Measurements from ENCODE around the gene AMPD3.

DNA sequence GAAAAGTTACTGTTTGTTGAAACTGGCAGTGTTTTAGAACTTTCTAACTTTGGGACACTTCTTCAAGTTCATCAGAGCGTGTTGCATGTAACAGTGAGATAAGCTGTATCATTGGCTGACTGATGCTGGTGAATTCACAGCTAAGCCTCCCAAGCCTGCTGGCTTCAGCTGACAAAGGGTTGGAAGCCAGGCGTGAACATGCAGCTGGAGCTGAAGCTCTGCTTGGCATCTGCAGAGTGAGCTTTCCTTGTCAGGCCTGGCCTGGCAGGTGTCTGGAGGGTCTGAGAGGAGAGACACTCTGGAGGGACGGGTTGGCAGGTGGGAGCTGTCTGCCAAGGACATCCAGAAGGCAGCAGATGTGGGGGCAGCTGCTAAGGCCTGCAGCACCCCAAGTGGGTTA is 1.5 kb downstream of the AMPD3 start:
- TF ChIP-seq POLR2A (IDR thresholded peaks at IDR 0.05; ENCODE audit: low read depth, low read length) (no peak), POLR2AphosphoS5 (IDR thresholded peaks at IDR 0.05; ENCODE audit: low read depth, low read length) (no peak), TAF1 (IDR thresholded peaks at IDR 0.05; ENCODE audit: borderline replicate concordance, low read depth, low read length) (no peak)

Data from GM12892 (cell line).